ENCODE results near the gene HS3ST4. TPM values are rescaled to one million over a fixed set of nuclear protein-coding genes. Genes with fewer than 3 reads are reported as not detected.

Gene HS3ST4
- total and polyA plus RNA-seq, 2 of the 8 experiments (the other 6 are each of a cell fraction or from before 2014, with no cell fraction given) = 1.9 to 3.3 TPM

- no peak for TF ChIP-seq YY1 (IDR thresholded peaks at IDR 0.05; ENCODE audit: low read depth, low read length)
- no peak for TF ChIP-seq CBX5 (IDR thresholded peaks at IDR 0.05; ENCODE audit: low read depth, low read length)
- no peak for TF ChIP-seq ASH2L (IDR thresholded peaks at IDR 0.05; ENCODE audit: low read length)
Observed at GRCh38 chr16:25894093-25894492, 202.3 kb downstream of the HS3ST4 start (continued).
